GM19328 (cell line): Measurements from ENCODE around the gene SRPK1.

ENCODE experiments used
- ATAC-seq: cut with Tn5 transposase; IDR thresholded peaks from one replicate; pipeline ENCODE4 v1.9.1; 2021; ENCODE audit warnings: mild to moderate bottlenecking, moderate library complexity; ENCODE audit not compliant: unreplicated experiment

The SRPK1 gene

GRCh38 chr6:35829306-35829705 lies 91.6 kb downstream of the SRPK1 start:
- no peak for ATAC-seq

DNA sequence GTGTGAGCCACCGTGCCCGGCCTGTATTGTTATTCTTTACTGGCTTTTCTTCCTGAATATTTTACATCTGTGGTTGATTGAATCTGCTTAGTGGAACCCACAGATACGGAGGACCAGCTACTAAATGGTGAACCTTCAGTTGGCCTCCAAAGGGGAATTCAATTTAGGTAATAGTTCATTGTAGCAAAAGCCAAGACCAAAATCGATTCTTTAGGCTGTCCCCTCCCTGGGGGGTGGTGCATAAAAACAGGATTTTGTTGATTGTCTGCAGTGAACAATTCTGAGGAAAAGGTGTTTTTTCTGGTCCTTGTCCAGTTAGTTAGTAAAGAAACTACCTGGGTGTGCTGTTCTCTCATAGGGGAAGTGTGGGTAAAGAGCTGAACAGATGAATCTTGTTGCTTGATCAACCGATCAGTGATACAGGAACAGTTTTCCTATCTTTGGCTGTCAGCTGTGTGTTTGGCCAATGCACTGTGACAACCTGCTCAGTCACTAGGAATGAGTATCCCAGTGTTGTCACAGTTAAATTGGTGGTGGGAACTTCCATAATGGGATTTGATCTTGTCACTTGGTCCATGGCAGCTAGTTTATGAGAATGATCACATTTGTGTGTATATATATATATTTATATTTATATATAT lies 96.2 kb downstream of the SRPK1 start:
- no peak for ATAC-seq

DNA sequence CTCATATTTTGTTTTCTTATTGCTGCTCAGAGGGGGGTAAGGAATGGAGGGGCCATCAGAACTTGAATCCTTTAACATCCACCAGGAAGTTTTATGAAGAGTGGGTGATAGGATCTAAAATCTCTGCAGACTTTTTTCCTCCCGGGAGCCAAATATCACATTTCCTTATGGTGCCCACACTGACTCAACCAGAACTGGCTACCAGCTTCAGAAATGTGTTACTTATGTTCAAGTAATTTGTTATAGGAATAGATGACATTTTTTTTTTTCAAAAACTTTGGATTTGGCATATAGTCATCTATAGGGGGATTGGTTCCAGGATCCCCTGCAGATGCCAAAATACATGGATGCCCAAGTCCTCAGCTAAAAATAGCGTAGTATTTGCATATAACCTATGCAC lies 97.3 kb downstream of the SRPK1 start:
- no peak for ATAC-seq

DNA sequence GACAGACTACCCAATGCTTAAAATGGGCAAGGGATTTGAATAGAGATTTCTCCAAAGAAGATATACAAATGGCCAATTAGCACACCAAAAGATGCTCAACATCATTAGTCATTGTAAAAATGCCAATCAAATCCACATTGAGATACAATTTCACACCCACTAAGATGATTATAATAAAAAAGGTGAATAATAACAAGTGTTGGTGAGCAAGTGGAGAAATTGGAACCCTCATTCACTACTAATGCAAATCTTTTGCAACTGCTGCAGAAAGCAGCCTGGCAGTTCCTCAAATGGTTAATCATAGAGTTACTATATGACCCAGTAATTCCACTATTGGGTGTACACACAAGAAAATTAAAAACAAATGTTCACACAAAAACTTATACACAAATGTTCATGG lies 103.4 kb downstream of the SRPK1 start:
- no peak for ATAC-seq

DNA sequence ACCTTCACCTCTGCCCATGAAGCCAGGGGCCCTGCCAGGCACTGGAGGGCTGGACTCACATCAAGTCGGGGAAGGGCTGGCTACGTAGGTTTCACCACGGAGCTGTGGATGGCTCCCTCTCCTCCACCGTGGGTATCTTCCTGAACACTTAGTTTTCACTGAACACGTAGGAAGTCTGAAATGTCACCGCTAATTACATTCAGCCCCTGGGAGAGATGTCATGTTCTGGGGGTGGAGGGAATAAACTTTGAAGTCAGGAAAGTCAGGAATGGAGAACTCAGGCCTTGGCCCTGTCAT lies 109.3 kb downstream of the SRPK1 start:
- no peak for ATAC-seq

DNA sequence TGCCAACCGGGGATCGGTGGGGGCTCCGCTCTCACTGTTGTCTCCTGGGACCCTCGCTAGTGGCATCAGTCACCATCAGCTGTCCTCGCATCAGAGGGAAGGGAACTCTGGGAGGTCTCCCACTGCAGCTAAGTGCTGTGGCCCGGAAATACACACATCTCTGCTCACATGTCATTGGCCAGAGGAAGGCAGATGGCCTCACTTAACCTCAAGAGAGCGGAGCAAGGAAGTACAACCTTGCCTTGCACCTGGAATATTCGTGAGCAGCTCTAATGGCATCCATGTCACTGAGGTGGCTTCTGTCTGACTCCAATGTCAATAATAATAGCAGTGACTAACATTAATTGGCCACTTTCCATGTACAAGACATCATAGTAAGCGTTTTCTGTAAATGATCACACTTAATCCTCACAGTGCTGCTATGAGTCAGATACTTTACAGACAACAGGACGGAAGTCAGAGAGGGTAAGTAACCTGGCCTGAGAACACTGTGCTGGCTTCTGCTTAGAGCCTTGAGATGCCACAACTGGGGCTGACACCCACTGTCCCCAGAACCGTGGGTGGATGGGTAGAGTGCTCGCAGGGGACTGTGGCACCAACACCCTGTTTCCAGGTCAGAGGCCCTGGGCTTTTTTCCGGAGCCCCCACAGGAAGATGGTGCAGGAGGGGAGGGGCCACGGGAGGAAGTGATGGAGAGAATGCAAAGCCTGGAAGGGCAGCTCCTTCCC lies 109.8 kb downstream of the SRPK1 start:
- ATAC-seq = no peak

- ATAC-seq = no peak
Measured at GRCh38 chr6:35809809-35810208, 111.1 kb downstream of the SRPK1 start.

DNA sequence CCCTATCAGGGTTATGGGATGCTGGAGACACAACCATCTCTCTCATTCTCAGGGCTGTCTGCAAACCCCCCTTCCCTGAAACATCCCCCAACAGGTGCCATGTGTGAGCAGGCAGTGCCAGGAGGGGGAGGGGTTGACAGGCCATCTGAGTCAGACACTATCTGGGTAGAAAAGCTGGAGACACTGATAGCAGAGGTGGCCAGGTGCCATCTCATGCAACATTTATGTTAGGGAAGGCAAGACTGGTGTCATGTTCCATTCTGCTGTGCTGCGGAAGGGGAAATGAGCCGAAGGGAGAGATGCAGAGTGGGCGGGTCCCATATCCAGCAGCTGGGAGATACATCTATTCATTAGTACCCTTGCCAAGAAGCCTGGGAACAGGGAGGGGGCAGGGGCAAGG lies 112.2 kb downstream of the SRPK1 start:
- no peak for ATAC-seq

DNA sequence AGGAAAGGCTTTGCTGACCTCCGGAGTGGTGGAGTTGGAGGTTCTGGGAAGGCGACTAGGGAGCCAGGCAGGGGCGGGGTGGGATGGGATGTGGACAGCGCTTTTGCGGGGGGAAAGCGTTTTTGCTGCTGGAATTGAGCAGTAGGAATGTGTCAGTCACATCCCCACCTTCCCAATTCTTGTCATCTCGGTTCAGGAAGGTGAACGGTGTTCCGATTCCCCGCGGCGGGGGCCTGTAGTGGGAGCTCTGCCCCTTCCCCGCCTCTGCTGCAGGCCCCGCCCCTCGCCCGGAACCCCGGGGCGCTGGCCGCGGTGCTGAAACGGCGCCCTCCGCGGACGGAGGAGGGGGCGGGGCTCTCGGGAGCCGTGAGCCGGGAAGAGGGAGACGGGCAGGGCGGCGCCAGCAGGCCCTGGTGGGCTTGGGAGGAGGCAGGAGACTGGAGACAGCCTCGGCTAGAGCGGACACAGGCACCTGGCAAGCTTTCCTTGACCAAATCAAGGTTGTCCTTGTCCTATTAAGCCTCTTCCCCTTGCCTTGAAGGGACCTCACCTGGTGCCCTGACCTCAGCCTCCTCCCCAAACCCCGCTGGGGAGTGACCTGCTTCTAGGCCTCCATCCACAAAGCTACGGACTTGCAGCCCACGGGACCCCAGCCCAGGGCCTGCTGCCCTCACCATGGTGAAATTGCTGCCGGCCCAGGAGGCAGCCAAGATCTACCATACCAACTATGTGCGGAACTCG lies 115.7 kb downstream of the SRPK1 start, which contains the start of gene LHFPL5:
Gene LHFPL5 (plus strand): TSS at position 357 of the 741 bp plus-strand sequence. CDS start 319 bp downstream, at position 676.
- no peak for ATAC-seq

DNA sequence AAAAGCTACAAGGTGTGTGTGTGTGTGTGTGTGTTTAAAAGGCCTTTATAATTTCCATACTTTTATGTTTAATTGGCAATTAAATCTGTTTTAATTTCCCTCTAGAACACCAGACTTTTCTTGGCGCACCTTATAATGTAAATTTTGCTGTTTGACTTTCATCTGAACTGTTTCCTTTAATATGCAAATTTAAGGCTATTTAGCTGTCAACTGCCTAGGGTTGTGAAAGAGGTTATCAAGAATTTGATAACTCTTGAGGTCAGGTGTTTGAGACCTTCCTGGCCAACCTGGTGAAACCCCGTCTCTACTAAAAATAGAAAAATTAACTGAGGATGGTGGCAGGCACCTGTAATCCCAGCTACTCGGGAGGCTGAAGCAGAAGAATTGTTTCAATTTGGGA lies 119.8 kb downstream of the SRPK1 start:
- ATAC-seq = no peak

DNA sequence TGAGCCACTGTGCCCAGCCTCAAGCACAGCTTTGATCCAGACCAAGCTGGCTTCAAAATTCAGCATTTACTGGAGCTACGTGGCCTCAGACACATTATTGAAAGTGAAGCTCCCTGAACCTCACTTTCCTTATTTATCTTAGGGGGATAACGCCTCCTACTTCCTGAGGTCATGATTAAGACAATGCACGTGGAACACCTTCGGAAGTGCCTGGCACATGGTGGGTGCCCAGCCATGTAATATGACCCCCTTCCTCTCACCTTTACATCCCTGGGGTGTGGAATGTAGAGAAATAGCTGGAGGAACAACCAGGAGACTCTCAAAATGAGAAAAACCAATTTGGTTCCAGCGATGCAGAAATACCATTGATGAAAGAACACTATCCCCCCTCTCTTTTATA lies 122.2 kb downstream of the SRPK1 start:
- ATAC-seq = no peak

GRCh38 chr6:35797837-35798526 lies 122.9 kb downstream of the SRPK1 start:
- ATAC-seq = no peak

DNA sequence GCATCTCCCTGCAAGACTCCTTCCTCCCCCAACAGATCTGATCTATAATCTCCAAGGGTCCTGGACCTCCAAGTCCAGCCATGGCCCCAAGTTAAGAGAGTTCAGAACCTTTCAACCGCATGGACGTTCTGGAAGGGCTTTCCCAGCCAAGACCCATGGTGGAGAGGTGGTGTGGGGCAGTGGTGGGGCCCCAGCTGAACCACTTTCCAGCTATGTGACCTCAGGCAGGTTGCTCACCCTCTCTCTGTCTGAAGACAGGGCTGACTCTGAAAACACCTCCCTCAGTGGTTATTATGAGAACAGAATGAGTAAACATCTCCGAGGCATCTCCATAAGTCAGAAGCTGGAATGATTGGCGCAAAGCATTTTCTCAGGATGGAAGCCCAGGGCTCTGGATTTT lies 124.7 kb downstream of the SRPK1 start:
- ATAC-seq = no peak

DNA sequence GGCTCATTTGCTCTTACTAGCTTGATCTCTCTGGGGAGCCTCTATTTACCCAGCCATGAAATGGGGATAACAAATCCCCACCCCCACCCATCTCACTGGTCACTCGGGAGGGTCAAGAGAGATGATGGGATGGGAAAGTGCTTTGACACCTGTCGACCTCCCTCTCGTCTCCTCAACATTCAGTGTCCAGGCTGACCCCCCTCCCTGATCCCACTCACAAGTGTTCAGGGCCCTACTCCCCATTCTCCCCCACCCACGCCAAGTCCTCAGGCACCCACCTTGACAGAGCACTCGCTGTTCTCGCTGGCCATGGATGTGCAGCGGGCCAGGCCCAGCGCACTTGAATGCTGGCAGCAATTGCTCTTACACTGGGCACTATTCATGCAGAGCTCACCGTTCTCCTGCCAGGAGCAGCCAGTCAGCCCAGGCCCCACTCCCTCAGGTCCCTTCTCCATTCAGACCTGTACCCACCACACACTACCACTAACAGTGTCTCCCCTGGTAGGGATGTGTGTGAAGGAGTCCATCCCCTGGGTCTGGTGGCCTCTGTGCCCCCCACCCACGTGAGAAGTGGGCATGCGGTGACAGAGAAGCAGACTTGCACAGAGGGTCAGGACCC lies 125.3 kb downstream of the SRPK1 start:
- no peak for ATAC-seq

DNA sequence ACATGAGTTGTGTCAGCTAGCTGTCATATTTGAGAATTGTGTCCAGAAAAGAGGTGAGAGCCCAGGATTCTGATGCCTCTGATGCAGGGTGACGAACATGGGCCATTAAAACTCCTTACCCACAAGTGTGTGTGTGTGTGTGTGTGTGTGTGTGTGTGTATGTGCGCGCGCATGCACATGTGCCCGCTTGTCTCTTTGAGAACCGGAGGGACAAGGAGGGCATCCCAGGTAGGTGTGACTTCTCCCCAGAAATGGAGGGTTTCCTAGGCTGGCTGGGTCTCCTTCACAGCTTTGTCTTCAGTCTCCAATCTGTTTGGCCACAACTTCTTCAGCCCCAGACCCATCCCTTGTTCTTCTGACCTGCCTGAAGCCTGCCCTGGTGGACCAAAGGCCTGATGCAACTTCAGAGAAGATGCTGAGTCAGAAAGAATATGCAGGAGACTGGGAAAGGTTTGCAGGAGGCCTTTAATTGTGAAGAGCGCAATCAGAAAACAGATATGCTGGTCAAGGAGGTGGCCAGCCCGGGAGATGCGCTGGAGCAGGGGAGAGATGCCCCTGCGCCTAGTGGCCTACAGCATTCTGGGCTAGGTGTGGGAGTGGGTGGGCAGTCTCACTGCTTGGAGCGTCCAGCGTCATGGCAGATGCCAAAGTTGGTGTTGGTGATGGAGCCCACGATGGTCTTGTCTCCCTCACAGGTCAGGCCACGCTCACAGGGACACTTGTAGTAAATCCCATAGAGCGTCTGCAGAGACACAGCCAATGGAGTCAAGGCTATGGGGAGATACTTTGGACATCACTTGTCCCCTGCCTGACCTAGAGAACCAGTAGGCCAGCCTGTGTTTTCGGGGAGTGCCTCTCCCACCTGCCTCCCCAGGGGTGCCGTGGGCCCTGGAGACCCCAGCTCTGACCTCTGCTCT lies 126.1 kb downstream of the SRPK1 start:
- ATAC-seq = no peak

- no peak for ATAC-seq
Measured at GRCh38 chr6:35790683-35791082, 130.2 kb downstream of the SRPK1 start.

GRCh38 chr6:35788423-35788982 lies 132.4 kb downstream of the SRPK1 start:
- no peak for ATAC-seq

GRCh38 chr6:35787266-35788218 lies 133.4 kb downstream of the SRPK1 start:
- ATAC-seq = no peak

DNA sequence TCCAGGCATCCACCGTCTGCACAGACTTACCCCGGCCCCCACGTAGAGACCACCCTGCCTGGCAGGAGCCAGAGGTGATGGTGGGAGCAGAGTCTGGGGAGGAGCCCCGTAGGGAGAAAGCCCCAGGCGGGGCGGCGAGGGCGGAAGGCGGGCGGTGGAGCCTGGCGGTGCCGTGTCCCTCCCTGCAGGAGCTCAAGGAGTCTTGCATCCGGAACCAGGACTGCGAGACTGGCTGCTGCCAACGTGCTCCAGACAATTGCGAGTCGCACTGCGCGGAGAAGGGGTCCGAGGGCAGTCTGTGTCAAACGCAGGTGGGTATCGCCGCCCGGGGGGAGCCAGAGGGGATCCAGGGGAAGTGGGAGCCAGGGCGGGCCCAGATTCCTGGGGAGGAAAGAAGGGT lies 134.1 kb downstream of the SRPK1 start:
- no peak for ATAC-seq
